Activated naive CD4-positive, alpha-beta T cell treated with anti-CD3 and anti-CD28 coated beads, Interleukin-2, amount 50 U/mL, for 72 hours (primary cell): ENCODE results near the gene ARMH3. TPM values are rescaled to one million over a fixed set of nuclear protein-coding genes. Genes with fewer than 3 reads are reported as not detected.
A peak's percentile ranks its signal among the peaks of the same experiment; 100 is the strongest.

Experiments
- ATAC-seq, 2 donors: fragments of 150-1000 bp; cut with Tn5 transposase; 2 replicates each; pipeline ENCODE4 v1.10.0; 2021; ENCODE audit warnings: mild to moderate bottlenecking in 2 of 2, moderate library complexity in 2 of 2
- DNase-seq, 2 donors: peaks; one replicate each; pipeline ENCODE4 v3.0.0; 2021 to 2022; ENCODE audit warnings: low spot score in 2 of 2
- H3K27ac Mint-ChIP-seq, 2 donors: one replicate each; pipeline ENCODE4 v1.8.0; 2022; ENCODE audit warnings: mild to moderate bottlenecking in 2 of 2, mixed read lengths in 2 of 2
- H3K36me3 Mint-ChIP-seq, 2 donors: one replicate each; pipeline ENCODE4 v1.8.0; 2022; ENCODE audit warnings: mixed read lengths in 2 of 2
- H3K9me3 Mint-ChIP-seq, 2 donors: one replicate each; pipeline ENCODE4 v1.8.0; 2022; ENCODE audit warnings: mixed read lengths in 2 of 2
- total RNA-seq, 2 donors: library from RNA; stranded (reverse); gene quantifications; one replicate each; pipeline ENCODE4 v1.2.3, GENCODE V29; 2022

The ARMH3 gene
- total RNA-seq, 2 donors from 2014 or later: 20.3 to 24.8 TPM

GRCh38 chr10:101935431-101935830 lies 120.5 kb downstream of the ARMH3 start:
- DNase-seq (no peak), ATAC-seq (no peak)
- no peak overlapping the region for H3K27ac Mint-ChIP-seq
- no peaks in the 10 kb centered on the region for H3K9me3 Mint-ChIP-seq
- no peaks in the 10 kb centered on the region for H3K36me3 Mint-ChIP-seq

GRCh38 chr10:101934686-101935305 lies 121.2 kb downstream of the ARMH3 start:
- Mint-ChIP-seq H3K27ac (no peak overlapping the region), H3K36me3 (no peaks in the 10 kb centered on the region), H3K9me3 (no peaks in the 10 kb centered on the region)
- ATAC-seq (no peak), DNase-seq (no peak)

- no peak for ATAC-seq
- no peaks in the 10 kb centered on the region for H3K9me3 Mint-ChIP-seq
- no peak for DNase-seq
- H3K27ac Mint-ChIP-seq: no peak overlapping the region
- no peaks in the 10 kb centered on the region for H3K36me3 Mint-ChIP-seq
Measured at GRCh38 chr10:101933976-101934375, 122.0 kb downstream of the ARMH3 start.

GRCh38 chr10:101932183-101932582 lies 123.8 kb downstream of the ARMH3 start:
- ATAC-seq (peak; percentile 98 to 99), DNase-seq (no peak)
- Mint-ChIP-seq H3K36me3 (peaks cover 0 to 4% of the 10 kb centered on the region in 2 donors), H3K9me3 (no peaks in the 10 kb centered on the region), H3K27ac (no peak overlapping the region)

GRCh38 chr10:101925027-101925426 lies 130.9 kb downstream of the ARMH3 start:
- Mint-ChIP-seq H3K27ac (no peak overlapping the region), H3K36me3 (peaks cover 0 to 10% of the 10 kb centered on the region in 2 donors), H3K9me3 (no peaks in the 10 kb centered on the region)
- ATAC-seq (no peak), DNase-seq (no peak)

GRCh38 chr10:101923256-101923655 lies 132.7 kb downstream of the ARMH3 start:
- peaks cover 0 to 10% of the 10 kb centered on the region in 2 donors for H3K36me3 Mint-ChIP-seq
- no peak for ATAC-seq
- H3K27ac Mint-ChIP-seq: no peak overlapping the region
- no peak for DNase-seq
- H3K9me3 Mint-ChIP-seq: no peaks in the 10 kb centered on the region

GRCh38 chr10:101922846-101923245 lies 133.1 kb downstream of the ARMH3 start:
- peaks cover 0 to 9% of the 10 kb centered on the region in 2 donors for H3K36me3 Mint-ChIP-seq
- ATAC-seq (no peak), DNase-seq (no peak)
- H3K27ac Mint-ChIP-seq: no peak overlapping the region
- H3K9me3 Mint-ChIP-seq: no peaks in the 10 kb centered on the region

GRCh38 chr10:101920546-101920945 lies 135.4 kb downstream of the ARMH3 start:
- Mint-ChIP-seq H3K9me3 (no peaks in the 10 kb centered on the region), H3K36me3 (peaks cover 0 to 6% of the 10 kb centered on the region in 2 donors), H3K27ac (no peak overlapping the region)
- DNase-seq (no peak), ATAC-seq (no peak)

- no peak for DNase-seq
- H3K9me3 Mint-ChIP-seq: no peaks in the 10 kb centered on the region
- no peak for ATAC-seq
- H3K36me3 Mint-ChIP-seq: peaks cover 0 to 6% of the 10 kb centered on the region in 2 donors
- H3K27ac Mint-ChIP-seq: peak overlapping the region in 1 of 2 donors; percentile 58
Measured at GRCh38 chr10:101919026-101919770, 136.8 kb downstream of the ARMH3 start.

GRCh38 chr10:101912561-101913179 lies 143.3 kb downstream of the ARMH3 start:
- no peak for DNase-seq
- Mint-ChIP-seq H3K27ac (no peak overlapping the region), H3K9me3 (no peaks in the 10 kb centered on the region), H3K36me3 (no peaks in the 10 kb centered on the region)
- ATAC-seq: no peak

- DNase-seq (no peak), ATAC-seq (peak; percentile 54 to 70)
- H3K27ac Mint-ChIP-seq: peak overlapping the region in 1 of 2 donors; percentile 3
- H3K9me3 Mint-ChIP-seq: no peaks in the 10 kb centered on the region
- H3K36me3 Mint-ChIP-seq: no peaks in the 10 kb centered on the region
Measured at GRCh38 chr10:101906586-101907183, 149.3 kb downstream of the ARMH3 start.

- no peak overlapping the region for H3K27ac Mint-ChIP-seq
- ATAC-seq: no peak
Measured at GRCh38 chr10:101905251-101905650, 150.7 kb downstream of the ARMH3 start.

GRCh38 chr10:101903827-101904550 lies 152.0 kb downstream of the ARMH3 start:
- H3K36me3 Mint-ChIP-seq: no peaks in the 10 kb centered on the region
- DNase-seq (no peak), ATAC-seq (peak; percentile 79 to 84)
- H3K9me3 Mint-ChIP-seq: no peaks in the 10 kb centered on the region
- peak overlapping the region in 1 of 2 donors; percentile 45 for H3K27ac Mint-ChIP-seq

More at GRCh38 chr10:101905251-101905650, 150.7 kb downstream of the ARMH3 start:
- no peaks in the 10 kb centered on the region for H3K36me3 Mint-ChIP-seq
- DNase-seq: no peak
- H3K9me3 Mint-ChIP-seq: no peaks in the 10 kb centered on the region

GRCh38 chr10:101902820-101903145 lies 153.2 kb downstream of the ARMH3 start:
- H3K9me3 Mint-ChIP-seq: no peaks in the 10 kb centered on the region
- no peak for DNase-seq
- no peaks in the 10 kb centered on the region for H3K36me3 Mint-ChIP-seq
- peak overlapping the region in 1 of 2 donors; percentile 2 for H3K27ac Mint-ChIP-seq
- ATAC-seq: no peak

- DNase-seq: no peak
- Mint-ChIP-seq H3K27ac (no peak overlapping the region), H3K36me3 (no peaks in the 10 kb centered on the region), H3K9me3 (no peaks in the 10 kb centered on the region)
- ATAC-seq: peak in 1 of 2 donors; percentile 12
Measured at GRCh38 chr10:101902032-101902819, 153.7 kb downstream of the ARMH3 start.

- ATAC-seq (peak in 1 of 2 donors; percentile 20), DNase-seq (no peak)
- no peaks in the 10 kb centered on the region for H3K36me3 Mint-ChIP-seq
- H3K9me3 Mint-ChIP-seq: no peaks in the 10 kb centered on the region
- no peak overlapping the region for H3K27ac Mint-ChIP-seq
Measured at GRCh38 chr10:101901340-101901739, 154.6 kb downstream of the ARMH3 start.
